A549 (cell line): ENCODE measurements around the gene EXOC4.

ENCODE experiments used
- CHD2 ChIP-seq: fragments of 150-350 bp; IDR thresholded peaks from 2 replicates; pipeline ENCODE4 v1.6.1; 2014; ENCODE audit warnings: low read length; ENCODE audit not compliant: partially characterized antibody
- KDM1A ChIP-seq: fragments of 200-600 bp; sonication (generic); IDR thresholded peaks from 2 replicates; pipeline ENCODE4 v1.6.1; 2016; ENCODE audit warnings: low read depth, mild to moderate bottlenecking
- POLR2A ChIP-seq: IDR thresholded peaks from 2 replicates; pipeline ENCODE4 v1.6.1; 2012; ENCODE audit warnings: mild to moderate bottlenecking, low read length
- POLR2AphosphoS2 ChIP-seq: conservative IDR thresholded peaks from 2 replicates; pipeline ENCODE4 v1.6.1; 2012; ENCODE audit warnings: low read length, improper control_type of control experiment, inconsistent platforms
- RCOR1 ChIP-seq: fragments of 150-350 bp; IDR thresholded peaks from 2 replicates; pipeline ENCODE4 v1.6.1; 2014; ENCODE audit warnings: antibody characterized with exemption, low read length, low read depth
- RFX5 ChIP-seq: fragments of 450-650 bp; IDR thresholded peaks from 2 replicates; pipeline ENCODE4 v1.7.1; 2014; ENCODE audit warnings: antibody characterized with exemption, mild to moderate bottlenecking, moderate library complexity
- SMC3 ChIP-seq: fragments of >200 bp; sonication (Bioruptor Twin); formaldehyde crosslinking; IDR thresholded peaks from 3 replicates; pipeline ENCODE4 v1.6.1; 2018; ENCODE audit warnings: inconsistent platforms
- ZSCAN20 ChIP-seq: fragments of 250-450 bp; sonication (Bioruptor Pico); IDR thresholded peaks from 2 replicates; pipeline ENCODE4 v1.8.0; 2022; ENCODE audit warnings: mild to moderate bottlenecking, moderate library complexity
- TF ChIP-seq, protein P1 (sequence below): fragments of >200 bp; sonication (Bioruptor Twin); formaldehyde crosslinking; IDR thresholded peaks from 3 replicates; pipeline ENCODE4 v1.5.1; 2016
- TF ChIP-seq, protein P2 (sequence below): IDR thresholded peaks from 2 replicates; pipeline ENCODE4 v1.6.1; 2012; ENCODE audit warnings: low read depth, borderline replicate concordance
- TF ChIP-seq, protein P3 (sequence below): fragments of 200-600 bp; sonication (generic); IDR thresholded peaks from 2 replicates; pipeline ENCODE4 v1.6.1; 2016; ENCODE audit warnings: antibody characterized with exemption, mild to moderate bottlenecking, moderate library complexity

DNA sequence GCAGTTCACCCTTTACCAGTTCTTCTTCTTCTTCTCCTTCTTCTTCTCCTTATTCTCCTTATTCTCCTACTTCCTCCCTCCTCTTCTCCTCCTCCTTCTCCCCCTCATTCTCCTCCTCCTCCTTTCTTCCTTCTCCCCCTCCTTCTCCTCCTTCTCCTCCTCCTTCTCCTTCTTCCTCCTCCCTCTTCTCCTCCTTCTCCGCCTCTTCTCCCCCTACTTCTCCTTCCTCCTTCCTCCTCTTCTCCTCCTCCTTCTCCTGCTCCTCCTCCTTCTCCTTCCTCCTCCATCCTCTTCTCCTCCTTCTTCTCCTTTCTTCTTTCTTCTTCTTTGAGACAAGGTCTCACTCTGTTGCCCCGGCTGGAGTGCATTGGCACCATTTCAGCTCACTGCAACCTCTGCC, 816.3 kb downstream of the EXOC4 start:
- TF ChIP-seq RCOR1 (no peak), CHD2 (no peak), POLR2AphosphoS2 (no peak), KDM1A (no peak), POLR2A (no peak), SMC3 (no peak), ZSCAN20 (CRISPR knock-in tag) (no peak), RFX5 (no peak)
- TF ChIP-seq, protein P1, sequence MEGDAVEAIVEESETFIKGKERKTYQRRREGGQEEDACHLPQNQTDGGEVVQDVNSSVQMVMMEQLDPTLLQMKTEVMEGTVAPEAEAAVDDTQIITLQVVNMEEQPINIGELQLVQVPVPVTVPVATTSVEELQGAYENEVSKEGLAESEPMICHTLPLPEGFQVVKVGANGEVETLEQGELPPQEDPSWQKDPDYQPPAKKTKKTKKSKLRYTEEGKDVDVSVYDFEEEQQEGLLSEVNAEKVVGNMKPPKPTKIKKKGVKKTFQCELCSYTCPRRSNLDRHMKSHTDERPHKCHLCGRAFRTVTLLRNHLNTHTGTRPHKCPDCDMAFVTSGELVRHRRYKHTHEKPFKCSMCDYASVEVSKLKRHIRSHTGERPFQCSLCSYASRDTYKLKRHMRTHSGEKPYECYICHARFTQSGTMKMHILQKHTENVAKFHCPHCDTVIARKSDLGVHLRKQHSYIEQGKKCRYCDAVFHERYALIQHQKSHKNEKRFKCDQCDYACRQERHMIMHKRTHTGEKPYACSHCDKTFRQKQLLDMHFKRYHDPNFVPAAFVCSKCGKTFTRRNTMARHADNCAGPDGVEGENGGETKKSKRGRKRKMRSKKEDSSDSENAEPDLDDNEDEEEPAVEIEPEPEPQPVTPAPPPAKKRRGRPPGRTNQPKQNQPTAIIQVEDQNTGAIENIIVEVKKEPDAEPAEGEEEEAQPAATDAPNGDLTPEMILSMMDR, result no peak
- TF ChIP-seq, protein P2, sequence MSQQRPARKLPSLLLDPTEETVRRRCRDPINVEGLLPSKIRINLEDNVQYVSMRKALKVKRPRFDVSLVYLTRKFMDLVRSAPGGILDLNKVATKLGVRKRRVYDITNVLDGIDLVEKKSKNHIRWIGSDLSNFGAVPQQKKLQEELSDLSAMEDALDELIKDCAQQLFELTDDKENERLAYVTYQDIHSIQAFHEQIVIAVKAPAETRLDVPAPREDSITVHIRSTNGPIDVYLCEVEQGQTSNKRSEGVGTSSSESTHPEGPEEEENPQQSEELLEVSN, result no peak
- TF ChIP-seq, protein P3, sequence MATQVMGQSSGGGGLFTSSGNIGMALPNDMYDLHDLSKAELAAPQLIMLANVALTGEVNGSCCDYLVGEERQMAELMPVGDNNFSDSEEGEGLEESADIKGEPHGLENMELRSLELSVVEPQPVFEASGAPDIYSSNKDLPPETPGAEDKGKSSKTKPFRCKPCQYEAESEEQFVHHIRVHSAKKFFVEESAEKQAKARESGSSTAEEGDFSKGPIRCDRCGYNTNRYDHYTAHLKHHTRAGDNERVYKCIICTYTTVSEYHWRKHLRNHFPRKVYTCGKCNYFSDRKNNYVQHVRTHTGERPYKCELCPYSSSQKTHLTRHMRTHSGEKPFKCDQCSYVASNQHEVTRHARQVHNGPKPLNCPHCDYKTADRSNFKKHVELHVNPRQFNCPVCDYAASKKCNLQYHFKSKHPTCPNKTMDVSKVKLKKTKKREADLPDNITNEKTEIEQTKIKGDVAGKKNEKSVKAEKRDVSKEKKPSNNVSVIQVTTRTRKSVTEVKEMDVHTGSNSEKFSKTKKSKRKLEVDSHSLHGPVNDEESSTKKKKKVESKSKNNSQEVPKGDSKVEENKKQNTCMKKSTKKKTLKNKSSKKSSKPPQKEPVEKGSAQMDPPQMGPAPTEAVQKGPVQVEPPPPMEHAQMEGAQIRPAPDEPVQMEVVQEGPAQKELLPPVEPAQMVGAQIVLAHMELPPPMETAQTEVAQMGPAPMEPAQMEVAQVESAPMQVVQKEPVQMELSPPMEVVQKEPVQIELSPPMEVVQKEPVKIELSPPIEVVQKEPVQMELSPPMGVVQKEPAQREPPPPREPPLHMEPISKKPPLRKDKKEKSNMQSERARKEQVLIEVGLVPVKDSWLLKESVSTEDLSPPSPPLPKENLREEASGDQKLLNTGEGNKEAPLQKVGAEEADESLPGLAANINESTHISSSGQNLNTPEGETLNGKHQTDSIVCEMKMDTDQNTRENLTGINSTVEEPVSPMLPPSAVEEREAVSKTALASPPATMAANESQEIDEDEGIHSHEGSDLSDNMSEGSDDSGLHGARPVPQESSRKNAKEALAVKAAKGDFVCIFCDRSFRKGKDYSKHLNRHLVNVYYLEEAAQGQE, result no peak
